Stomach (tissue), 4 donors: ENCODE results near the gene CCL22.

Experiments used
- EP300 ChIP-seq: sonication (generic); formaldehyde crosslinking; IDR thresholded peaks from one replicate; pipeline ENCODE4 v1.6.1; 2017; ENCODE audit warnings: antibody characterized with exemption
- POLR2A ChIP-seq, 4 donors: fragments of 450-650 bp; IDR thresholded peaks; one replicate each; pipeline ENCODE4 v1.6.1; 2016; ENCODE audit warnings: antibody characterized with exemption in 4 of 4, control low read depth in 2 of 4, mild to moderate bottlenecking in 1 of 4, moderate library complexity in 1 of 4
- POLR2AphosphoS5 ChIP-seq, 3 donors: sonication (generic); formaldehyde crosslinking; IDR thresholded peaks; one replicate each; pipeline ENCODE4 v1.6.1; 2016; ENCODE audit warnings: antibody characterized with exemption in 3 of 3
- TF ChIP-seq, protein P1 (sequence below), 7 experiments: fragments of 450-650 bp in 4 of 7; fragments of 200-600 bp in 3 of 7; sonication (generic) in 3 of 7; IDR thresholded peaks; one replicate each; pipeline ENCODE4 v1.5.1; 2016 to 2019; ENCODE audit warnings: antibody characterized with exemption in 7 of 7, control low read depth in 2 of 7, mild to moderate bottlenecking in 1 of 7

DNA sequence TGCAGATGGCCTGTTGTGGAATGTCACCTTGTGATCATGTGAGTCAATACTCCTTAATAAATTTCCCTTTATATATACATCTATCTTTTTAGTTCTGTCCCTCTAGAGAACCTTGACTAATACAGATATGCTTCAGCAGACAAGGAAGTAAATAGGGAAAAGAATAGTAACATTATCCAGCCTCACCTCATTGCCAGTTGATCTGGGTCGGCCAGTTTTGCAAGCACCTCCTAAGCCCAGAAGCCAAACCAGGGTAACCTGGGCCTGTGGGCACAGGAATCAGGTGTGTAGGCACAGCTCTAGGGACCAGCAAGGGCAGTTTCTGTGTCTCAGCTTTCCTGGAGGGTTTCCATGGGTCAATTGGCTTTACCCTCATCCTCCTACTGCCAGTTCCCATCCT lies 34.1 kb downstream of the CCL22 start:
- TF ChIP-seq, protein P1, sequence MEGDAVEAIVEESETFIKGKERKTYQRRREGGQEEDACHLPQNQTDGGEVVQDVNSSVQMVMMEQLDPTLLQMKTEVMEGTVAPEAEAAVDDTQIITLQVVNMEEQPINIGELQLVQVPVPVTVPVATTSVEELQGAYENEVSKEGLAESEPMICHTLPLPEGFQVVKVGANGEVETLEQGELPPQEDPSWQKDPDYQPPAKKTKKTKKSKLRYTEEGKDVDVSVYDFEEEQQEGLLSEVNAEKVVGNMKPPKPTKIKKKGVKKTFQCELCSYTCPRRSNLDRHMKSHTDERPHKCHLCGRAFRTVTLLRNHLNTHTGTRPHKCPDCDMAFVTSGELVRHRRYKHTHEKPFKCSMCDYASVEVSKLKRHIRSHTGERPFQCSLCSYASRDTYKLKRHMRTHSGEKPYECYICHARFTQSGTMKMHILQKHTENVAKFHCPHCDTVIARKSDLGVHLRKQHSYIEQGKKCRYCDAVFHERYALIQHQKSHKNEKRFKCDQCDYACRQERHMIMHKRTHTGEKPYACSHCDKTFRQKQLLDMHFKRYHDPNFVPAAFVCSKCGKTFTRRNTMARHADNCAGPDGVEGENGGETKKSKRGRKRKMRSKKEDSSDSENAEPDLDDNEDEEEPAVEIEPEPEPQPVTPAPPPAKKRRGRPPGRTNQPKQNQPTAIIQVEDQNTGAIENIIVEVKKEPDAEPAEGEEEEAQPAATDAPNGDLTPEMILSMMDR (IDR thresholded peaks at IDR 0.05): no peak
- peak in 1 of 3 donors; percentile 60 for TF ChIP-seq POLR2AphosphoS5 (IDR thresholded peaks at IDR 0.05)
- TF ChIP-seq EP300: no peak
- TF ChIP-seq POLR2A (IDR thresholded peaks at IDR 0.05): no peak
